IPS-18c (cell line): ENCODE results near the gene POU2F3.

Source experiments
- H3K4me3 ChIP-seq: 2 replicates; pipeline ENCODE4 v1.7.0; 2013; ENCODE audit warnings: low read depth, mild to moderate bottlenecking, low read length, moderate library complexity; ENCODE audit not compliant: insufficient read depth
- H3K9me3 ChIP-seq: one replicate; pipeline ENCODE4 v1.6.1; 2013; ENCODE audit warnings: mild to moderate bottlenecking, low read length, moderate library complexity; ENCODE audit not compliant: control insufficient read depth, insufficient read depth

POU2F3 gene

GRCh38 chr11:120358729-120359128, 118.8 kb downstream of the POU2F3 start:
- Histone ChIP-seq H3K9me3 (no peaks in the 10 kb centered on the region), H3K4me3 (no peak overlapping the region)

DNA sequence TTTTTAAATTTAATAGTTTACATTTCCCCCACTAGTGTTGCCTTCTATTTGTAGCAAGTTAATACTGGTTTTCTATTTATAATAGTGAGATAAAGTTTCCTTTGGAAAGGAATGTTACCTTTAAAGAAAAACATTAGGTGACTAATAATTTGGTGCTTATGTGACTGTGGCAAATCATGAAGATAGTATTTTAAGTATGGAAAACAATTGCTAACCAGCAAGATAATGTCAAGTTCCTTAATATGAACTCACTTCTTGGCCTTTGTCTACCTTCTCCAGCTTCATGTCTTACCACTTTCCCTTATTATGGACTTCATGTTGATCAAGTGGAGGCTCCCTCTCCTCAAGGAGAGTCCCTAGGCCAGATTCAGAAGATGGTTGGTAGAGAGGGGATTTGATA, 123.5 kb downstream of the POU2F3 start:
- Histone ChIP-seq H3K4me3 (no peak overlapping the region), H3K9me3 (no peaks in the 10 kb centered on the region)

DNA sequence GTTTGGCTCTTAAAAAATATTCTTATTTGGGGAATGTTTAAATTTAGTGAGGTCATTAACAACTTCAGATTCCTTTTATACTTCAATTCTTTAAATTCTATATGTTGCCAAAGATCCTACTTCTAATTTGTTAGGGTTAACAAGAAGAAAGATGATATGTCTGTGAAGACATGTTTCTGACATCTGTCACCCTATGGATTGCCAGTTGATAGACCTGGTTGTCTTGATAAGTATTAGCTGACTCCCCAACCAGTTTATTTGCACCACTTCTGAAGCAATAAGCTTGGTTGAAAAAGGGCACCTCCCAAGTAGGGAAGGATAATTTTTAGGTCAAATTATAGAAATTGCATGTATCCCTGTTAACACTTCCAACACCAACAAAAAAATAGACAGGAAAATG, 125.6 kb downstream of the POU2F3 start:
- H3K9me3 ChIP-seq, result no peaks in the 10 kb centered on the region
- no peak overlapping the region for H3K4me3 ChIP-seq
